ENCODE results near the gene PTPRB.
A peak's percentile ranks its signal among the peaks of the same experiment; 100 is the strongest.

PTPRB gene

GRCh38 chr12:70648191-70648590 is 11.0 kb upstream of the PTPRB start:
- no peak for TF ChIP-seq CEBPB (IDR thresholded peaks at IDR 0.05)
- TF ChIP-seq, protein P1, sequence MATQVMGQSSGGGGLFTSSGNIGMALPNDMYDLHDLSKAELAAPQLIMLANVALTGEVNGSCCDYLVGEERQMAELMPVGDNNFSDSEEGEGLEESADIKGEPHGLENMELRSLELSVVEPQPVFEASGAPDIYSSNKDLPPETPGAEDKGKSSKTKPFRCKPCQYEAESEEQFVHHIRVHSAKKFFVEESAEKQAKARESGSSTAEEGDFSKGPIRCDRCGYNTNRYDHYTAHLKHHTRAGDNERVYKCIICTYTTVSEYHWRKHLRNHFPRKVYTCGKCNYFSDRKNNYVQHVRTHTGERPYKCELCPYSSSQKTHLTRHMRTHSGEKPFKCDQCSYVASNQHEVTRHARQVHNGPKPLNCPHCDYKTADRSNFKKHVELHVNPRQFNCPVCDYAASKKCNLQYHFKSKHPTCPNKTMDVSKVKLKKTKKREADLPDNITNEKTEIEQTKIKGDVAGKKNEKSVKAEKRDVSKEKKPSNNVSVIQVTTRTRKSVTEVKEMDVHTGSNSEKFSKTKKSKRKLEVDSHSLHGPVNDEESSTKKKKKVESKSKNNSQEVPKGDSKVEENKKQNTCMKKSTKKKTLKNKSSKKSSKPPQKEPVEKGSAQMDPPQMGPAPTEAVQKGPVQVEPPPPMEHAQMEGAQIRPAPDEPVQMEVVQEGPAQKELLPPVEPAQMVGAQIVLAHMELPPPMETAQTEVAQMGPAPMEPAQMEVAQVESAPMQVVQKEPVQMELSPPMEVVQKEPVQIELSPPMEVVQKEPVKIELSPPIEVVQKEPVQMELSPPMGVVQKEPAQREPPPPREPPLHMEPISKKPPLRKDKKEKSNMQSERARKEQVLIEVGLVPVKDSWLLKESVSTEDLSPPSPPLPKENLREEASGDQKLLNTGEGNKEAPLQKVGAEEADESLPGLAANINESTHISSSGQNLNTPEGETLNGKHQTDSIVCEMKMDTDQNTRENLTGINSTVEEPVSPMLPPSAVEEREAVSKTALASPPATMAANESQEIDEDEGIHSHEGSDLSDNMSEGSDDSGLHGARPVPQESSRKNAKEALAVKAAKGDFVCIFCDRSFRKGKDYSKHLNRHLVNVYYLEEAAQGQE (IDR thresholded peaks at IDR 0.05; ENCODE audit: low read depth): no peak
- TF ChIP-seq ZBTB7A (IDR thresholded peaks at IDR 0.05; ENCODE audit: low read depth): no peak
- TF ChIP-seq EP300 (IDR thresholded peaks at IDR 0.05; ENCODE audit: borderline replicate concordance): no peak
- no peak for TF ChIP-seq NFIC (IDR thresholded peaks at IDR 0.05)

DNA sequence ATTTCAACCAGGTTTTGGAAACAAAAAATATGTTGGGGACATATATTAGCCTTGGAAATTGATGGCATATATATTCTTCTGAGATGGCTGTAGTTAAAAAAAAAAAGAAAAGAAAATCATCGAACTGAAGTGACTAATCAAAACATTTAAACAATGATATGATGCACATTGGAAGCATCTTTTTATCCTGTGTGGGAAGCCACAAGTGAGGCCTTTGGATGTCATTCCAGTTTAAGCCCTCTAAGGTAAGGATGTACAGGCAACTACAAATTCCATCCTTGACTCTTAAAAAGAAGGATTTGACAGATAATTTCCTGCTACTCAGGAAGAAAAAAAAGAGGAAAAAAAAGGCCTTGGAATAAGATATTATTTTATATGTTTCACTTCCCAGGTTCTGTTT is 9.6 kb upstream of the PTPRB start:
- TF ChIP-seq ZBTB7A (IDR thresholded peaks at IDR 0.05; ENCODE audit: low read depth): no peak
- no peak for TF ChIP-seq CEBPB (IDR thresholded peaks at IDR 0.05)
- TF ChIP-seq TCF12 (IDR thresholded peaks at IDR 0.05; ENCODE audit: low read depth): no peak
- TF ChIP-seq, protein P2, sequence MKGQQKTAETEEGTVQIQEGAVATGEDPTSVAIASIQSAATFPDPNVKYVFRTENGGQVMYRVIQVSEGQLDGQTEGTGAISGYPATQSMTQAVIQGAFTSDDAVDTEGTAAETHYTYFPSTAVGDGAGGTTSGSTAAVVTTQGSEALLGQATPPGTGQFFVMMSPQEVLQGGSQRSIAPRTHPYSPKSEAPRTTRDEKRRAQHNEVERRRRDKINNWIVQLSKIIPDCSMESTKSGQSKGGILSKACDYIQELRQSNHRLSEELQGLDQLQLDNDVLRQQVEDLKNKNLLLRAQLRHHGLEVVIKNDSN (IDR thresholded peaks at IDR 0.05): no peak
- TF ChIP-seq EP300 (IDR thresholded peaks at IDR 0.05; ENCODE audit: borderline replicate concordance): no peak
- no peak for TF ChIP-seq EGR1 (IDR thresholded peaks at IDR 0.05)
- no peak for TF ChIP-seq TEAD4 (IDR thresholded peaks at IDR 0.05)
- TF ChIP-seq RAD21 (IDR thresholded peaks at IDR 0.05; ENCODE audit: low read depth): no peak
- TF ChIP-seq, protein P1 (IDR thresholded peaks at IDR 0.05; ENCODE audit: low read depth): no peak
- no peak for TF ChIP-seq MAX (IDR thresholded peaks at IDR 0.05)

GRCh38 chr12:70645494-70646317 is 8.5 kb upstream of the PTPRB start:
- TF ChIP-seq, protein P2 (IDR thresholded peaks at IDR 0.05): 0 out of 2 replicates have a peak, but pooled peaks have one; percentile 7
- TF ChIP-seq RAD21 (IDR thresholded peaks at IDR 0.05; ENCODE audit: low read depth) (no peak), NFIC (IDR thresholded peaks at IDR 0.05) (peak; percentile 49), TEAD4 (IDR thresholded peaks at IDR 0.05) (peak; percentile 91), YY1 (IDR thresholded peaks at IDR 0.05; ENCODE audit: low read depth) (no peak), CEBPB (IDR thresholded peaks at IDR 0.05) (0 out of 2 replicates have a peak, but pooled peaks have one; percentile 6), ZBTB7A (IDR thresholded peaks at IDR 0.05; ENCODE audit: low read depth) (no peak), CREB1 (IDR thresholded peaks at IDR 0.05; ENCODE audit: low read depth) (no peak), TCF12 (IDR thresholded peaks at IDR 0.05; ENCODE audit: low read depth) (peak; percentile 92), MAX (IDR thresholded peaks at IDR 0.05) (peak; percentile 53), FOXM1 (IDR thresholded peaks at IDR 0.05; ENCODE audit: borderline replicate concordance, low read depth) (peak; percentile 87), TAF1 (IDR thresholded peaks at IDR 0.05; ENCODE audit: low read depth) (peak; percentile 22; the same call in 1 of the 2 replicates), EP300 (IDR thresholded peaks at IDR 0.05; ENCODE audit: borderline replicate concordance) (peak; percentile 89)

DNA sequence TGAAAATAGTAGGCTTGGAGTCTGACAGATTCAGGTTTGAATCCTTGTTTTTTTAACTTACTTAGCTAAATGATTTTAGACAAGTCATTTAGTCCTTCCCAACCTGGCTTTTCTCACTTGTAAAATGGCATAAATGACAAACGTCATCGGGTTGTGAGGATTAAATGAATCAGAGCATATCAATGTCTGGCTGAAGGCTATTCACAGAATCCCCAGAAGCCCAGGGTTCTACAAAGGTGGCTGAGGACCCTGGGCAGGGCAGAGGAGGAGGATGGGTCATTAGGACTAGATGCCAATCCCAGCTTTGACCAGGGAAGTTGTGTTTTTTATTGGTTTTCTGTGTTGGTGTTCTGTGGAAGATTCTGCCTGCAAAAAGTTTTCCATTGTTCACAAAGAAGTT is 7.6 kb upstream of the PTPRB start:
- TF ChIP-seq, protein P1 (IDR thresholded peaks at IDR 0.05; ENCODE audit: low read depth): no peak
- TF ChIP-seq TEAD4 (IDR thresholded peaks at IDR 0.05) (no peak), TCF12 (IDR thresholded peaks at IDR 0.05; ENCODE audit: low read depth) (no peak), EP300 (IDR thresholded peaks at IDR 0.05; ENCODE audit: borderline replicate concordance) (no peak), TAF1 (IDR thresholded peaks at IDR 0.05; ENCODE audit: low read depth) (no peak), NFIC (IDR thresholded peaks at IDR 0.05) (no peak), CEBPB (IDR thresholded peaks at IDR 0.05) (no peak), RAD21 (IDR thresholded peaks at IDR 0.05; ENCODE audit: low read depth) (no peak), EGR1 (IDR thresholded peaks at IDR 0.05) (no peak), CREB1 (IDR thresholded peaks at IDR 0.05; ENCODE audit: low read depth) (no peak), YY1 (IDR thresholded peaks at IDR 0.05; ENCODE audit: low read depth) (no peak), ZBTB7A (IDR thresholded peaks at IDR 0.05; ENCODE audit: low read depth) (no peak)
- TF ChIP-seq, protein P2 (IDR thresholded peaks at IDR 0.05): no peak
